HG03439 (cell line): ENCODE data around the gene COQ2.
A peak's percentile ranks its signal among the peaks of the same experiment; 100 is the strongest.
"Not testable (repeated sequence)": the region's sequence is repeated elsewhere in the genome, so short reads cannot be mapped to it uniquely, and the experiment has no call there.

Experiments
- ATAC-seq: cut with Tn5 transposase; IDR thresholded peaks from one replicate; pipeline ENCODE4 v1.9.1; 2021; ENCODE audit warnings: mild to moderate bottlenecking, moderate library complexity; ENCODE audit not compliant: unreplicated experiment

Gene COQ2

DNA sequence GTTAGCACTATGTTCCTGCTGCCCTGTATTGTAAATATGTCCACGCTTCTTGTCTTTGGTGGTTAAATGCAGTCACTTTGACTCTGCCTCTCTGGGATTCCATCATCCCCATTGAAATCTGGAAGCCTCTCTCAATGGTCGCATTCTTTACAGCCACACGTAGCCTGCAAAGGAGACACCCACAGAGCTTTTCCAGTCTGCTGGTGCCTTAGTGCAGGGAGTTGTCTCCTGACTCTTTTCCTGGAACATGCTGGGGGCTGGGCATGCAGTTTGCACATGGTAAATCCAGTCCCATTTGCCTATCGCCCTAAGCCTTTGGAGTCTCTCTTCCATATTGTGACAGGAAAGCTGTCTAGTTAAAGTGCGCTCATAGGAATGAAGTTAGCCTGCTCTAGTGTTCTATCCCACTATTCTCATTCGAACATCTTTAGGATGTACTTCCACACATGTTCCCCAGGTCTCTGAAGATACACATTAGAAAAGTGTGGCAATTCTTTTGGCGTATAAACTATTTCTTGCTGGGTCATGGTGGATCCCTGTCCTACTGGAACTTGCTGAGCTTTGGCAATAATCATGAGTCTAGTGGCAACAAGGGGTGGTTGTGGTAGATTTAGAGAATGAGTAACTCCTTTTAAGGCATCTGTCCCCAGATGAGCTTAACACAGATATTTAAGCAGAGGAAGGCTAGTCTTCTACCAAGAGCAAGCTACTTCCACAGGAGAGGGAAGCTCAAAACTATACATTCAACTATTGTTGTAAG, 33.7 kb downstream of the COQ2 start:
- no peak for ATAC-seq

DNA sequence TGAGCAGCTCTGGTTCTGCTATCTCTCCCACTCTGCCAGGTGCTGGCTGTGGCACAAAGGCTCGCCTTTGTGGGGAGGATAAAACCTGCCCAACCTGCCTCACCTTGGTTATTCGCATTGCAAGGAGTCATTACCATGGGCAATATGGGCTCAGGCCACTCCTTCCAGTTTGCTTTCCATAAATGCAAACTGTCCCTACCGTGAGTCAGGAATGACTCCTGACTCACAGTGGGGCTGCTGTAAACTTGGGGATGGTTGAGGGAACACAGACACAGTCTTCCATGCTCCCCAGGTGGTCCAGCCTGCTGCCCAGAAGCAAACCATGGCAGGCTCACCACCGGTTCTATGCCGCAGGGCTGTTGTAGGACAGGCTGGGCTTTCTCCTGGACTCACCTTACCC, 36.1 kb downstream of the COQ2 start:
- ATAC-seq, result no peak

DNA sequence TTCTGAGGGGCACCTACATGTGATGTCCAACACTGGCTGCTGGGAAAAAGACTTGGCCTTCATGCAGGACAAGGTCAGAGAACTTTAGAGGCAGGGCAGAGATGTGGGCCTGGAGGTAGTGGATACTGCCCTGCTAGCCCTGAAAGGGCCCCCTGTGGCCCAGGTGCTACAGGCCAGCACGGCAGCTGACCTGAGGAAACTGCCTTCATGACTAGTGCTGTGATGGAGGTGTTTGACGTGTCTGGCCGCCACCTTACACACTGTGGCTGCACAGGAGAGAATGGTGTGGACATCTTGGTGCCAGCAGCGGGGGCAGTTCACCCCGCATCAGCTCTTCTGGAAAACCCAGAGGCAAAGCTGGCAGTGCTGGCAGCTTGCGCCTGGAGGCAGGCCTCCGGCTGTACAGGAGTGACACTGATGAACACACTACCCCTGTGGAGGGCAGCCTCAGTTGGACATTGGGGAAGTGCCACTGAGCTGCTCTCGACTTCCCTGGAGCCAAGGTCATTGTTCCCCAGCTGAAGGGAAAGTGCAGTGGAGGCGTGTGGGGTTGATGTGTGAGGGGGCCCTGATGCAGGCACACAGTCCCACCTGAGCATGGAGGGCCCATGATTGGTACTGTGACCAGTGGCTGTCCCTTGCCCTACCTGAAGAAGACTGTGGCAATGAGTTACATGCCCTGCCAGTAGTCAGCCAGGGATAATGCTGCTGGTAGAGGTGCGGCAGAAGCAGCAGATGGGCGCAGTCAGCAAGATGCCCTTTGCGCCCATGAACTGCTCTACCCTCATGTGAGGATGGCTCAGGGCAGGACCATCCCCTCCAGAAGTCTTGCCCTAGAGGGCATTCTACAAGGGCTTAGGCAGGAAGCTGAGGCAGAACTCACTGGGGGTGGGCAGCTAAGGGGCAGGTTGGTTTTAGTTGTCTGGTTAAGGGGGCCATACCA, 36.9 kb downstream of the COQ2 start:
- ATAC-seq, result no peak

DNA sequence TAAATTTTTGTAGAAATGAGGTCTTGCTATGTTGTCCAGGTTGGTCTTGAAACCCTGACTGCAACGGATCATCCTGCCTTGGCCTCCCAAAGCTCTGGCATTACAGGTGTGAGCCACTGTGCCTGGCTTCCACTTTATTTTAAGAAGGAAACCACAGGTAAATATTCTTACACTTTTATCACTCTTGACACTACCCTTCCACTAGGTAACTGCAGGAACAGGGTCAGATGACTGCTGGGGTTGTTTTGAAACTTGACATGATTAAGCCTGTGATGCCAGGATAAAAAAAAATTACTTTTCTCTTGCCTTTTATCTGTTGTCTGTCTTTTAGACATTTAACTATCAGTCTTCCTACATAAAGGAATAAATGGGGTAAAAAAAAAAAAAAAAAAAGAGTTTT, 43.5 kb downstream of the COQ2 start:
- ATAC-seq, result no peak

DNA sequence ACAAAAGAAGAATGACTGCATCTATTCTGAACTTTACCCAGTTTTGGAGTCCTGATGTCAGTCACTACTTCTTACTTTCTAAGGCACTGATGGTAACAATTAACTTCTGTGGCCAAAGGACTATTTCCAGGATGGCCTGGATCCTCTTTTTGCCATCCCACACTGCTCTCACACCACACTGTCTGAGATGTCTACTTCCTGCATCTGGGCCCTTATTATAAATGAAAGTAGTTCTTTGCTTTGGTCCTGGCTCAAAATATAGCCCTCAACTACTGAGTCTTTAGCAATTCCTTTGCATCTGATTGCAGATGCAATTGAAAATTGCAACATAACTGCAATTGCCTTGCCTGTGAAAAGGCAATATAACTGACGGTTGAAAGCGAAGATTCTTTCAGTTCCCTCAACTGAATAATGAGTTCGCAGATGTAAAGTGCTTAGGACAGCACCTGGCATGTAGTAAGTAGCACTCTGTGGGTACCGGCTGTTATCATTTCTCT, 44.2 kb downstream of the COQ2 start:
- peak; percentile 82 for ATAC-seq

DNA sequence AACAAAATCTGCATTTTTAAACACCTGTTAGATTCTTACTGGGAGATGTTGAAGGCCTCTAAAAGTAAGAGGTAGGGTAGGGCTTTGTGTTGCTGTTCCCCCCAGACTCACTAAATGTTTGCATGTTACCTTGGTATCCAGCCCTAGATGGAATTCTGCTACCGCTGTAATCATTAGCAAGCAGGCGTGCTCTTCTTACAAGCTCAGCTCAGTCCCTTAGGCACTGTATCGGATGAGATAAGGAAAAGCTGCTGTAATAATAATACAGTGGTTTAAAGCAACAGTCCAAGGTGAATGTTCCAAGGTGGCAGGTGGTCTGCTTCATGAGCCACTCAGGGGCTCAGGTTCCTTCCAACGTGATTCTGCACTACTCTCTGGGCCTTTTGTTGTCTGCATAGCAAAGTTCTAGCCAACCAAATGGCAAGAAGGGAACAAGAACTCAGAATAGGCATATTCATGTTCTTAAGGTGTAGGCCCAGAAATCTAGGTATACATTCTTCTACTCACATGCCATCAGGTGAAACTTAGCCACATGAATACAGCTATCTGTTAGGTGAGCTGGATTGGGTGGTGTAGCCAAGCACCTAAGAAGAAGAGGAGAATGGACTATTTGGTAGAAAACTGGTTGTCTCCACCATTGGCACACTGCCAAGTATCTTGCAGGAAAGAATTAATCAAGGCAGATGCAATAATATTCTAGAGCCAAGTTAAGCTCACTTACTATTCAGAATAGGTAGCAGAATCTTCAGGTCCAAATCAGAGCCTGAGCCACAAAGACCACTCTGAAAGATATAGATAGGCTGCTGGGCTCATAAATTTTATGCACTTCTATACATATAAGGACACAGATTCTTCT, 46.0 kb downstream of the COQ2 start:
- ATAC-seq, result no peak

DNA sequence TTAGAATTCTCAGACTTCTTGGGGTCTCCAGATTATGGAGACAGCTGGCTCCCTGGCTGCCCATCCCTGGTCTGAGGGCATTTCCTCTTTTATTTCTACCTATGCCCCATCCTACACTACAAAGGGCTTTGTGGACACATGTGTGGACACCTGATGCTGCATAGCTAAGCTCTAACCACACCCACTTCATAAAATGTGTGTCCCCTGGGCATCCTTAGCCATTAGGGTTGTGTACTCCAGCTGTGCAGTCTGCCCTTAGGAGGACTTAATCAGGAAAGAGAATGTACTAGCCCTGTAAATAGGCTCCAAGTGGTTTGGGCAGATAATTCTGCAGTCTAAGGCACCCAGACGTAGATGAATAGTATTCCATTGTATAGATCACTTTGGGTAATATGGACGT, 47.0 kb downstream of the COQ2 start:
- no peak for ATAC-seq

DNA sequence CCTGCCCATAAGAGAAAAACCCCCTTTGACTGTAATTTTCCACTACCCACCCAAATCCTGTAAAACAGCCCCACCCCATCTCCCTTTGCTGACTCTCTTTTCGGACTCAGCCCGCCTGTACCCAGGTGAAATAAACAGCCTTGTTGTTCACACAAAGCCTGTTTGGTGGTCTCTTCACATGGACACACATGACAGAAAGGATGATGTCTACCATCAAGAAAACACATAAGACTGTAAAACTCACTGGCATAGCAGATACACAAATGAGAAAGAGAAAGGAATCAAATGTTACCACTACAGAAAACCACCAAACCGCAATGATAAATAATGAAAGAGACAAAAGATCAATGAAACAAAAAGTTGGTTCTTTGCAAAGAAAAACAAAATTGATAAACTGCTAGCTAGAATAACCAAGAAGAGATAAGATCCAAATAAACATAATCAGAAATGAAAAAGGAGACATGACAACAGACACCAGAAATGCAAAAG, 48.9 kb downstream of the COQ2 start:
- peak; percentile 40 for ATAC-seq

DNA sequence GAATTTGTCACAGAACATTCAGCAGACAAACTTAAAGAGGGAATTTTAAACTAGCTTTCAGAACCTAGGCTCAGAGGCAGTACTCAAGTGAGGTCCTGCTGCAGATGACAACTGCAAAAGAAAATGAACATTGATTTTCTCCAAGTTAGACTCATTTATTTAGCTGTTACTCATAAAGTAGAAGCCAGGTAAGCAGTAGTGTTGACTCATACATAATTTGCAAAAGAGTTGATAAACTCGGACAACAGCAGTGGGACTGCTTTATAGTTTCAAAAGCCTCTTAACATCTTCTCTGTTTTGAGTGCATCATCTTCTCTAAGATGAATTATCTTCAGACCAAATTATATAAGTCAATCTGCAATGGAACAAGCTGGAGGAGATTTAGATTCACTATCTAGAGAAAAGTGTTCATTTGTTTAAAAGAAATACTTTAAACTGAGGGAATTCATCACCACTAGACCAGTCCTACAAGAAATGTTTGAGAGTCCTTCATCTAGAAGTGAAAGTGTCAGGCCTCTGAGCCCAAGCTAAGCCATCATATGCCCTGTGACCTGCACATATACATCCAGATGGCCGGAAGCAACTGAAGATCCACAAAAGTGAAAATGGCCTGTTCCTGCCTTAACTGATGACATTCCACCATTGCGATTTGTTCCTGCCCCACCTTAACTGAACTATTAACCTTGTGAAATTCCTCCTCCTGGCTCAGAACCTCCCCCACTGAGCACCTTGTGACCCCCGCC, 49.5 kb downstream of the COQ2 start:
- no peak for ATAC-seq

DNA sequence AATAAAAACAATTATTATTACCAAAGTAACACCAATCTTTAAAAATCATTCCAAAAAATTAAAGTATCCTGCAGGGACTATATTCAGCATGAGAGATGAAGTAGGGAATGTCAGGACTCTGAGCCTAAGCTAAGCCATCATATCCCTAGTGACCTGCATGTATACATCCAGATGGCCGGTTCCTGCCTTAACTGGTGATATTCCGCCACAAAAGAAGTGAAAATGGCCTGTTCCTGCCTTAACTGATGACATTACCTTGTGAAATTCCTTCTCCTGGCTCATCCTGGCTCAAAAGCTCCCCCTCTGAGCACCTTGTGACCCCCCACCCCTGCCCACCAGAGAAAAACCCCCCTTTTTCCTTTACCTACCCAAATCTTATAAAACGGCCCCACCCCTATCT, 50.2 kb downstream of the COQ2 start:
- not testable (repeated sequence) for ATAC-seq

DNA sequence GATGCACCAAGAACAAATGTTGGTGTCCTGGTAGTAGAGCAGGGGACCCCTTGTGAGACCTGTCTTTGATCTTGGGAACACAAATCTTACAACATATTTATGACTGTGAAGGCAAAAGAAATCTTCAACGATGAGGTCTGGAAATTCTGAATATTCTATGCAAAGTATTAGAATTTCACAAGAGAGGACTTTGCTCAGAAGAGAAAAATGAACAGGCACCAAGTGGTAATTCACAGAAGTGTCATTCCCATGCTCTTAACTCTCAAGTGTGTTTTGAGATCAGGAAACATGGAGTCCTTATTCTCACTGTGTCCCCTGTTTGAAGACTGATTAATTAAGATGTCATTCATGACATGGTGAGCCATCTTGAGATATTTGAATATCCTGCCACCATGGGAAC, 52.5 kb downstream of the COQ2 start:
- ATAC-seq, result no peak

DNA sequence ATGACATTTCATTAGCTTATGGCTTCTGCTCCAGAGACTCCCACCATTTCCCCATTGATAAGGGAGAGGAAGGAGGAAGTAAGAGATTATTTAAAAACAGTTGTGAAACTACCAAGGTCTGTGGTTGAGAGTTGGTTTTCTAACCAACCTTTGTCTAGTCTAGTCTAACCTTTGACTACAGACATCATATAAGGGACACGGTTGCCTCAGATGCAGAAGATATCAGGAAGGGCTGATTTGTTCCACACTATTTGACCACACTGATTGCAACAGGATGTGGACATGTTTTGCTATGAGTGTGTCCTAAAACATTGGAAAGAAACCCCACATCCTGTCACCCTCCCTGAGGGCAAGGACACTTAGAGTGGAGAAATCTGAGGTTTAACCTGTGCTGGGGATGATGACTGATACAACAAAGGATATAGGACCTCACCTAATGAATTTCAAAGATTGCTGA, 53.0 kb downstream of the COQ2 start:
- peak; percentile 56 for ATAC-seq

DNA sequence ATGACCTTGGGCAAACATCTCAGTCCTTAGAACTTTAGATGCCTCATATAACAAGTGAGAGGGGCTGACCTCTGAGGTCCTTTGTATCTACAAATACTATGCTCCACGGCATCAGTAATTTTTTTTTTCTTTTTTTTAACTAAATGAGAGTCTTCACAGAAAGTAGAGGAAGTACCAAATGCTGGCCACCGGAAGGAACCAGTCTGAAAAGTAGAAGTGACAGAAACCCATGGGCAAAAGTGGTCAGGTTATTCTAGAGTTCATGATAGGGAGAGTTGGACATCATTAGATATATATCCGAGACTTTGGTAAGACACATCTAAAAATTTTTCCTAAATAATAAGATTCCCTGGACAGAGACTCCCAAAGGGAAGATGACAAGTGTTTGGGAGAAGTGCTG, 53.7 kb downstream of the COQ2 start:
- ATAC-seq, result no peak

DNA sequence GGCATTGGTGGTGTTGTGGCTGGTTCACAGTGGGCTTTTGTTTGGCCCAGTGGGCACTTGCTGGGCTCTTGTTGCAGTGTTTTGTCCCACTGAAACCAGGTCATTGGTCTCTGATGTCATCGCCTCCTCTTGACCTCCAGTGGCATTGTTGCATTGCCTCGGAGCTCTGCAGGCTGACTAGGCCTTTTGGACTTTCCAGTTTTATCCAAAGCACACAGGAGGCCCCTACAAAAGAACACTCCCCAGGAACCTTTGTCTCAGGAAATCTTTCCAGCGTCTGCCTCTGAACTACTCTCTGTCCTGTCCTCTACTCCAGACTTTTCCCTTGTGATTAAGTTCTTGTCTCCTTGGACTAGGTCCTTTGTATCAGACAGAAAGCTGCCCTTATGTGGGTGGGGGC, 54.8 kb downstream of the COQ2 start:
- no peak for ATAC-seq

DNA sequence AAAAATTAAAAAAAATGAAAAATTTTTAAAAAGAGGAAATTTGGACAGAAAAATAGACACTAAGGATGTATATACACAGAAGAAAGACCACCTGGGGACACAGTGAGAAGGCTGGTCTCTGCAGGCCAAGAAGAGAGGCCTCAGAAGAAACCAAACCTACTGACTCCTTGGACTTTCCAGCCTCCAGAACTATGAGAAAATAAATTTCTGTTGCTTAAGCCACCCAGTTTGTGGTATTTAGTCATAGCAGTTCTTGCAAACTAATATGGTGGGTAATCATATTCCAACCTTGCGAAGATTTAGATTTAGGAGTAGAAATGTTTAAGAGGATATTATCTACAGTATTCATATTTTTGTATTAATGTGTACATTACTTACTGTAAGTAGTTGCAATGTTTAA, 56.4 kb downstream of the COQ2 start:
- ATAC-seq, result no peak

DNA sequence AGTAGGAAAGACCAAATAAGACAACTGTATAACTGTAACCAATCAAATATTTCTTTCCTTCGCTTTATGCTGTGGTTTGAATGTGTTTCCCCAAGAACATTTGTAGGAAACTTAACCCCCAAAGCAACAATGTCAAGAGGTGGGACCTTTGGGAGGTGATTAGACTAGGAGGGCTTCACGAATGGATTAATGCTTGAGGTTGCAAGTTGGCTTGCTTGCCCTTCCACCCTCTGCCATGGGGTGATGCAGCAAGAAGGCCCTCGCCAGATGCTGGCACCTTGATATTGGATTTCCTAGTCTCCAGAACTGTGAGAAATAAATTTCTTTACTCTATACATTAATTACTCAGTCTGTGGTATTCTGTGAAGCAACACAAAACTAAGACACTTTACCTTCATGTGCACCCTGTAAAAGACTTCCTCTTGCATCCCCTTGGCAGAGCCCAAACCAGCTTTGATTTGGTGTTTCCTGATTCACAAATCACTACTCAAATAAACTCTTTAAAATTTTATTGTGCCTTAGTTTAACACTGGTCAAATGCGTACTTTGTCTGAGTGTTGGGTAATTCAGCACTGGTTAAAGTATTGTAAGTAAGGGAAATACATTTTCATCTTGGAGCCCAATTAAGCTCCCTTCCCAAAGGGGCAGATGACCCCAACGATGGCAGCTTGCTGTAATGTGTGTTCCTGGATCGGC, 59.9 kb downstream of the COQ2 start:
- ATAC-seq, result no peak

DNA sequence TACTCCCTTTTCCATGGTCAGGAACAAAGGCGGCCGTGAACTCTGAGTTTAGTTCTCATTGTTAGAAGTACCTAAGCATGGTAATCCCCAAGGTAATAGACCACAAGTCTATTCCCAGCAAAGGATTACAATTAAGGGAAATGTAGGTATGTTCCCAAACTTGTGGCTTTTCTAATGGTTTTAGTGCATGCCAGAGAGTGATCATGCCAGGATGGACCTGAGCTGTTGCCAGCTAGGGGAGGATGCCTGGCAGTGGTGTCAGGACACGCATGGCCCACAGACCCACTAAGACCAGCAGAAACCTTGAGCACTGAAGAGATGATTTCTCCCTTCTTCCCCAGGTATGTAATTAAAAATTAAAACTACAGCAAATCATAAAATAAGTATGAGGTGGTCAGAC, 60.8 kb downstream of the COQ2 start:
- no peak for ATAC-seq

DNA sequence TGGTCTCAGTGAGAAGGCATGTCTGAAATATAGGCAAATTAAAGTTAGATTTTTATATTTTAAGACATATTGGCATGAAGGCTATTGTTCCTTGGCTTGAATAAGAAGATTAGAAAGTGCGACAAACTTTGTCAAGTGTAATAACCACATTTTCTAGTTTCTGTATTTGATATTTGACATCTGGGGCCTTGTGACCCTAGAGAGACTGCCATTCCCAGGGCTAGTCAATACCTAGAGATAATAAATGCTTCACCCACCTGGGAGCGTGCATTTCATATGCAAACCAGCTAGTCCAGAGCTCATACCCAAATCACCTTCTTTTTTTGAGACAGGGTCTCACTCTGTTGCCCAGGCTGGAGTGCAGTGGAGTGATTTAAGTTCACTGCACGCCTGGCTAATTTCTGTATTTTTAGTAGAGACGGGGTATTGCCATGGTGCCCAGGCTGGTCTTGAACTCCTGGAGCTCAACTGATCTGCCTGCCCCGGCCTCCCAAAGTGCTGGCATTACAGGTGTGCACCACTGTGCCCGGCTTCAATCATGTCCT, 62.6 kb downstream of the COQ2 start:
- ATAC-seq, result peak; percentile 44
